ENCODE measurements around the gene TGFBR2. TPM values are rescaled to one million over a fixed set of nuclear protein-coding genes. Genes with fewer than 3 reads are reported as not detected.
A peak's percentile ranks its signal among the peaks of the same experiment; 100 is the strongest.

The TGFBR2 gene
- total RNA-seq, 1 donor from 2014 or later, result 59.6 TPM

- H3K4me3 Mint-ChIP-seq, result peak overlapping the region; percentile 45
- H3K36me3 Mint-ChIP-seq (ENCODE audit: low read depth), result peaks cover 70% of the 10 kb centered on the region
- H3K9me3 Mint-ChIP-seq, result no peaks in the 10 kb centered on the region
- DNase-seq (ENCODE audit: low spot score), result no peak
- peak overlapping the region; percentile 94 for H3K27ac Mint-ChIP-seq
- intact Hi-C loops (cut with micrococcal nuclease), result no loop called here
- peaks cover 93% of the 10 kb centered on the region for H3K4me1 Mint-ChIP-seq (ENCODE audit: low read depth)
- no peaks in the 10 kb centered on the region for H3K27me3 Mint-ChIP-seq (ENCODE audit: insufficient read depth)
Measured at GRCh38 chr3:30646181-30646876, 39.9 kb downstream of the TGFBR2 start.

GRCh38 chr3:30646961-30647752 lies 40.8 kb downstream of the TGFBR2 start:
- no peaks in the 10 kb centered on the region for H3K27me3 Mint-ChIP-seq (ENCODE audit: insufficient read depth)

GRCh38 chr3:30648670-30649357 lies 42.4 kb downstream of the TGFBR2 start:
- Mint-ChIP-seq H3K36me3 (ENCODE audit: low read depth) (peaks cover 82% of the 10 kb centered on the region), H3K4me3 (peak overlapping the region; percentile 23), H3K4me1 (ENCODE audit: low read depth) (peaks cover 96% of the 10 kb centered on the region), H3K27ac (peak overlapping the region; percentile 88), H3K27me3 (ENCODE audit: insufficient read depth) (no peaks in the 10 kb centered on the region), H3K9me3 (no peaks in the 10 kb centered on the region)
- DNase-seq (ENCODE audit: low spot score), result no peak
- intact Hi-C loops (cut with micrococcal nuclease), result no loop called here

More at GRCh38 chr3:30646961-30647752, 40.8 kb downstream of the TGFBR2 start:
- peak overlapping the region; percentile 45 for H3K4me3 Mint-ChIP-seq
- H3K9me3 Mint-ChIP-seq, result no peaks in the 10 kb centered on the region
- peaks cover 74% of the 10 kb centered on the region for H3K36me3 Mint-ChIP-seq (ENCODE audit: low read depth)
- DNase-seq (ENCODE audit: low spot score), result no peak
- peak overlapping the region; percentile 94 for H3K27ac Mint-ChIP-seq
- intact Hi-C loops (cut with micrococcal nuclease), result no loop called here
- H3K4me1 Mint-ChIP-seq (ENCODE audit: low read depth), result peaks cover 92% of the 10 kb centered on the region

- no peaks in the 10 kb centered on the region for H3K27me3 Mint-ChIP-seq (ENCODE audit: insufficient read depth)
- intact Hi-C loops (cut with micrococcal nuclease), result no loop called here
- H3K4me3 Mint-ChIP-seq, result no peak overlapping the region
- H3K27ac Mint-ChIP-seq, result peak overlapping the region; percentile 67
- no peak for DNase-seq (ENCODE audit: low spot score)
- no peaks in the 10 kb centered on the region for H3K9me3 Mint-ChIP-seq
- peaks cover 85% of the 10 kb centered on the region for H3K36me3 Mint-ChIP-seq (ENCODE audit: low read depth)
- H3K4me1 Mint-ChIP-seq (ENCODE audit: low read depth), result peaks cover 96% of the 10 kb centered on the region
Measured at GRCh38 chr3:30649572-30650318, 43.3 kb downstream of the TGFBR2 start.

GRCh38 chr3:30650348-30650995 lies 44.1 kb downstream of the TGFBR2 start:
- no peaks in the 10 kb centered on the region for H3K9me3 Mint-ChIP-seq
- H3K27ac Mint-ChIP-seq, result peak overlapping the region; percentile 56
- H3K4me3 Mint-ChIP-seq, result no peak overlapping the region
- intact Hi-C loops (cut with micrococcal nuclease), result no loop called here
- H3K27me3 Mint-ChIP-seq (ENCODE audit: insufficient read depth), result no peaks in the 10 kb centered on the region
- DNase-seq (ENCODE audit: low spot score), result no peak
- H3K36me3 Mint-ChIP-seq (ENCODE audit: low read depth), result peaks cover 89% of the 10 kb centered on the region
- peaks cover 96% of the 10 kb centered on the region for H3K4me1 Mint-ChIP-seq (ENCODE audit: low read depth)

DNA sequence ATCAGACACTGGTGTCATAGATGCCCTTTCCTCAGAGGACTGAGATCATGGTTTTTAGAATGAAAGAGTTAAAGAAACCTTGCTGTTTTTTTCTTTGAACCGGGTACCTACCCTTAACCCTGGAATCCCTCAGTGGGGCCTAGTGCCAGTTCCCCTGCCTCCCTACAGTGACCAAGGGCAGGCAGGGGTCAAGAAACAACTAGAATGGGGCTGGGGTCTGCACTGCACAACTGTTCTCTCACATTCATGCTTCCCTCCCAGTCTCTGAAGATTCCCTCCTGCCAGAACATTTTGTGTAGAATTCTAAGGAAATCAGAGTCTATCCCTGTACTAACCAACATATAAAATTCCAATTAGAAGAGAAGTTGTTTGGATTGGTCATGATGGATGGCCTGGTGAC lies 47.9 kb downstream of the TGFBR2 start:
- intact Hi-C loops (cut with micrococcal nuclease), result no loop called here
- no peaks in the 10 kb centered on the region for H3K9me3 Mint-ChIP-seq
- H3K4me1 Mint-ChIP-seq (ENCODE audit: low read depth), result peaks cover 99% of the 10 kb centered on the region
- H3K36me3 Mint-ChIP-seq (ENCODE audit: low read depth), result peaks cover 88% of the 10 kb centered on the region
- H3K27me3 Mint-ChIP-seq (ENCODE audit: insufficient read depth), result no peaks in the 10 kb centered on the region
- DNase-seq (ENCODE audit: low spot score), result no peak
- peak overlapping the region; percentile 73 for H3K4me3 Mint-ChIP-seq
- peak overlapping the region; percentile 96 for H3K27ac Mint-ChIP-seq

GRCh38 chr3:30655187-30655812 lies 48.9 kb downstream of the TGFBR2 start:
- Mint-ChIP-seq H3K4me1 (ENCODE audit: low read depth) (peaks cover 96% of the 10 kb centered on the region), H3K27ac (peak overlapping the region; percentile 96), H3K27me3 (ENCODE audit: insufficient read depth) (no peaks in the 10 kb centered on the region), H3K4me3 (peak overlapping the region; percentile 73), H3K9me3 (no peaks in the 10 kb centered on the region), H3K36me3 (ENCODE audit: low read depth) (peaks cover 81% of the 10 kb centered on the region)
- DNase-seq (ENCODE audit: low spot score), result no peak
- intact Hi-C loops (cut with micrococcal nuclease), result loop anchor here (1.0 to 5.0 kb wide), 7 partner anchors 24 to 877 kb away; partner anchors contain the start of gene STT3B

- H3K9me3 Mint-ChIP-seq, result no peaks in the 10 kb centered on the region
- no peaks in the 10 kb centered on the region for H3K27me3 Mint-ChIP-seq (ENCODE audit: insufficient read depth)
- H3K27ac Mint-ChIP-seq, result peak overlapping the region; percentile 96
- peak overlapping the region; percentile 67 for H3K4me3 Mint-ChIP-seq
- intact Hi-C loops (cut with micrococcal nuclease), result loop anchor here (5.0 kb wide), 3 partner anchors 179 to 876 kb away; partner anchors contain the start of gene STT3B
- peaks cover 80% of the 10 kb centered on the region for H3K36me3 Mint-ChIP-seq (ENCODE audit: low read depth)
- H3K4me1 Mint-ChIP-seq (ENCODE audit: low read depth), result peaks cover 97% of the 10 kb centered on the region
- DNase-seq (ENCODE audit: low spot score), result no peak
Measured at GRCh38 chr3:30656624-30657141, 50.3 kb downstream of the TGFBR2 start.

GRCh38 chr3:30657914-30658313 lies 51.5 kb downstream of the TGFBR2 start:
- H3K4me1 Mint-ChIP-seq (ENCODE audit: low read depth), result peaks cover 97% of the 10 kb centered on the region
- intact Hi-C loops (cut with micrococcal nuclease), result loop anchor here (1.0 to 5.0 kb wide), 7 partner anchors 9 to 874 kb away; partner anchors contain the start of genes STT3B and TGFBR2
- peak overlapping the region; percentile 85 for H3K4me3 Mint-ChIP-seq
- no peak for DNase-seq (ENCODE audit: low spot score)
- peaks cover 80% of the 10 kb centered on the region for H3K36me3 Mint-ChIP-seq (ENCODE audit: low read depth)
- no peaks in the 10 kb centered on the region for H3K27me3 Mint-ChIP-seq (ENCODE audit: insufficient read depth)
- H3K9me3 Mint-ChIP-seq, result no peaks in the 10 kb centered on the region
- peak overlapping the region; percentile 96 for H3K27ac Mint-ChIP-seq

DNA sequence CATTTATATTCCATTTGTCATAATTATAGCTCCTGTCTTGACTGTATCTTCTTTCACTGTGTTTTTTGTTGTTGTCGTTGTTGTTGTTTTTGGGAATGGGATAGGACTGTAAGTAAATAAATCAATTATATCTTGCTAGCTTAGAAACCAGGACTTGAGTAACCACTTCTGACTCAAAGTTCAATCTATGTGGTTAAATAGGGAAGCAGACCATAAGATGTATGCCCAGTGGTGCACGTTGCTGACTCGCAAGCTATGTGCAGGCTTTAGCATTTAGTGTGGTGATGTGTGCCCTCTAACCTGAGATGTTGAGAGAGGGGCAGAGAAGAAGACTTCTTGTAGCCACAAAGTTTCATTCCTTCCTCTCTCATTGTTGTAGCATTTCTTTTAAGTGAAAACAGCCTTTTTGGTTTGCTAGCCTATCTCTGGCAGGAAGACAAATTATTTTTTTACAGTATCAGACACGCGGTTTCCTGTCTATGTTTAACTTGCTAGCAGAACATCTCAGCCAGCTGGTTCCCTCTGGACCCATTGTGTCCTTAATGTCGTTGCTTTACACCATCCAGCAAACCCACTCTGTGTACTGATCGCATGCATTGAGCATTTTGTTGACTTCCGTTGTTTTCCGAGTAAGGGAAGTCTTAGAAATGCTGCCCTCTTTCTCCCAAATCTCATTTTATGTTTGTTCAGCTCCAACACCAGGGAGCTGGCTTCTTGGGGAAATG lies 52.1 kb downstream of the TGFBR2 start:
- no peak for DNase-seq (ENCODE audit: low spot score)
- intact Hi-C loops (cut with micrococcal nuclease), result loop anchor here (1.0 to 5.0 kb wide), 7 partner anchors 9 to 874 kb away; partner anchors contain the start of genes STT3B and TGFBR2
- Mint-ChIP-seq H3K27me3 (ENCODE audit: insufficient read depth) (no peaks in the 10 kb centered on the region), H3K4me3 (peak overlapping the region; percentile 85), H3K36me3 (ENCODE audit: low read depth) (peaks cover 79% of the 10 kb centered on the region), H3K27ac (peak overlapping the region; percentile 96), H3K4me1 (ENCODE audit: low read depth) (peaks cover 97% of the 10 kb centered on the region), H3K9me3 (no peaks in the 10 kb centered on the region)

Data from activated T-helper 1 cell treated with anti-CD3 and anti-CD28 coated beads, Interleukin-12 subunit alpha, Interleukin-12 subunit beta, Interleukin-2, Interleukin-4 antibody, amounts not matched to agents 30 ng/mL and 10 ng/mL and 1 ng/mL, durations not matched to agents 14 hours and 24 hours and 36 hours (primary cell).